PC-9 (cell line): ENCODE data around the gene VN1R5.

ENCODE experiments used
- EZH2 ChIP-seq: fragments of 200-600 bp; sonication (generic); IDR thresholded peaks from 2 replicates; pipeline ENCODE4 v1.8.0; 2017; ENCODE audit warnings: antibody characterized with exemption, low read depth
- TF ChIP-seq, protein P1 (sequence below): fragments of 200-600 bp; sonication (generic); conservative IDR thresholded peaks from 2 replicates; pipeline ENCODE4 v1.6.1; 2017; ENCODE audit warnings: mixed run types, antibody characterized with exemption, mild to moderate bottlenecking, moderate library complexity

DNA sequence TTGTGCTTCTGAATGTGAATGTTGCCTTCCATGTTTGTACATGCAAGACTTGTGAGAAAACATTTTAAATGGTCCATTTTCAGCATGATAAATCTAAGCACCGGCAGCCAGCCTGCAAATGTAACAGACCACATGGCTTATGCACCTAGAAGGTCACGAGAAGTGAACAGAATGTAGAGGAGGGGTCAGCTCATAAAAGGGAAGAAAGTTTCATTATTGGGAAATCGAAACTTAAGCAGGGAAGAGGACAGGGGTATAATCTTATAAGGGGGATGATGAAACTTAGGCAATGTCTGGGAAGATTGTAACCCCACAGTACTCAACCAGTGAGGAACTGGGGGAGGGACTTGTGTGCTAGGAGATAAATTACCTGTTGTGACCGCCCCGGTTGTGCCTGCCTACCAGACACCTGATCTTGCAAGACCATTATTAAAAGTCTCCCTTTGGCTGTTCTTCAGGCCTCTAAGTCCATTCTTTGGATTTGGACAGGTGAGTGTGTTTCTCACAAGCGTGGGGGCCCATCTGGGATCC lies 37.7 kb upstream of the VN1R5 start:
- TF ChIP-seq, protein P1, sequence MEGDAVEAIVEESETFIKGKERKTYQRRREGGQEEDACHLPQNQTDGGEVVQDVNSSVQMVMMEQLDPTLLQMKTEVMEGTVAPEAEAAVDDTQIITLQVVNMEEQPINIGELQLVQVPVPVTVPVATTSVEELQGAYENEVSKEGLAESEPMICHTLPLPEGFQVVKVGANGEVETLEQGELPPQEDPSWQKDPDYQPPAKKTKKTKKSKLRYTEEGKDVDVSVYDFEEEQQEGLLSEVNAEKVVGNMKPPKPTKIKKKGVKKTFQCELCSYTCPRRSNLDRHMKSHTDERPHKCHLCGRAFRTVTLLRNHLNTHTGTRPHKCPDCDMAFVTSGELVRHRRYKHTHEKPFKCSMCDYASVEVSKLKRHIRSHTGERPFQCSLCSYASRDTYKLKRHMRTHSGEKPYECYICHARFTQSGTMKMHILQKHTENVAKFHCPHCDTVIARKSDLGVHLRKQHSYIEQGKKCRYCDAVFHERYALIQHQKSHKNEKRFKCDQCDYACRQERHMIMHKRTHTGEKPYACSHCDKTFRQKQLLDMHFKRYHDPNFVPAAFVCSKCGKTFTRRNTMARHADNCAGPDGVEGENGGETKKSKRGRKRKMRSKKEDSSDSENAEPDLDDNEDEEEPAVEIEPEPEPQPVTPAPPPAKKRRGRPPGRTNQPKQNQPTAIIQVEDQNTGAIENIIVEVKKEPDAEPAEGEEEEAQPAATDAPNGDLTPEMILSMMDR: no peak
- no peak for TF ChIP-seq EZH2
